ENCODE results near the gene ZBTB16.

- TF ChIP-seq ELF4 (IDR thresholded peaks at IDR 0.05) (no peak), LEF1 (IDR thresholded peaks at IDR 0.05; ENCODE audit: borderline replicate concordance) (no peak)
Observed at GRCh38 chr11:114034956-114035355, 24.6 kb upstream of the ZBTB16 start.

Measured in HEK293T (cell line).